ENCODE results near the gene TMCO1.

DNA sequence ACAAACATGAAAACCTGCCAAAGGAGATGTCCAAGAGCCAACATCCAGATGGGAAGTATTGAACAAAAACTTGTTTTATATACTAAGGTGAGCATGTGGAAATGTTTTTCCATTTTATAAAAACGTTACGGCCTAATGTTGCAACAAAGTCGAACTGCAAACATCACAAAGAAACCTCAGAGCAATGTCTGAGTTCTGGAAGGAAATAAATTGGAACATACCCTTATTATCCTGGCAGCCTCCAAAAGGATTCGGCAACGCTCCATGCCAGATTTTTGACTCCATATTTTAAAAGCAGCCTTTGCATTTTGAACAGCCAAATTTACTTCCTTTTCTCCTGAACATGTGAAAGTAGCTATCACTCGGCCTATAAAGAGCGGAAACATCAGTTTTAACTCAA, 73.6 kb downstream of the TMCO1 start:
- no peak for TF ChIP-seq ZFX (IDR thresholded peaks at IDR 0.05; ENCODE audit: borderline replicate concordance)
- TF ChIP-seq CTCF (IDR thresholded peaks at IDR 0.05): no peak
